K562 (cell line): Measurements from ENCODE around the gene SYNGR3. TPM values are rescaled to one million over a fixed set of nuclear protein-coding genes. Genes with fewer than 3 reads are reported as not detected.
A peak's percentile ranks its signal among the peaks of the same experiment; 100 is the strongest.

ENCODE experiments used
- ATF1 ChIP-seq, 2 experiments: fragments of 450-650 bp in 1 of 2; IDR thresholded peaks; 2 replicates each; pipeline ENCODE4 v1.6.1; 2016; ENCODE audit warnings: missing compliant biosample characterization in 1 of 2, missing genetic modification characterization in 1 of 2
- BACH1 ChIP-seq: fragments of 200-800 bp; sonication (Bioruptor generic); IDR thresholded peaks from 2 replicates; pipeline ENCODE4 v1.6.1; 2016; ENCODE audit warnings: missing genetic modification characterization, missing compliant biosample characterization
- CBX8 ChIP-seq: fragments of 200-600 bp; sonication (generic); IDR thresholded peaks from 2 replicates; pipeline ENCODE4 v1.6.1; 2012; ENCODE audit warnings: borderline replicate concordance, mixed run types, low read depth, mild to moderate bottlenecking, moderate library complexity, mixed read lengths, low read length, control low read depth, inconsistent platforms; ENCODE audit not compliant: poor library complexity, severe bottlenecking; ENCODE audit errors: extremely low read depth
- CEBPB ChIP-seq: fragments of 450-650 bp; IDR thresholded peaks from 2 replicates; pipeline ENCODE4 v1.6.1; 2016; ENCODE audit warnings: missing genetic modification characterization, missing compliant biosample characterization
- CREB3 ChIP-seq: fragments of 450-650 bp; conservative IDR thresholded peaks from 2 replicates; pipeline ENCODE4 v1.6.1; 2016; ENCODE audit warnings: missing genetic modification characterization, low read depth, mild to moderate bottlenecking, missing compliant biosample characterization, moderate library complexity
- GATAD2B ChIP-seq: fragments of 450-650 bp; IDR thresholded peaks from 2 replicates; pipeline ENCODE4 v1.6.1; 2017; ENCODE audit warnings: mild to moderate bottlenecking, borderline replicate concordance
- HMGXB4 ChIP-seq: sonication (generic); formaldehyde crosslinking; IDR thresholded peaks from 2 replicates; pipeline ENCODE4 v1.8.1; 2023; ENCODE audit warnings: mild to moderate bottlenecking, missing genetic modification reagents
- MAFK ChIP-seq: IDR thresholded peaks from 2 replicates; pipeline ENCODE4 v1.6.1; 2011; ENCODE audit warnings: low read length, improper control_type of control experiment
- MYC ChIP-seq, 2 experiments: fragments of 250-450 bp in 1 of 2; sonication (Bioruptor Pico) in 1 of 2; IDR thresholded peaks; 2 replicates each; pipeline versions ENCODE4 v1.5.1 to v1.6.1; 2012 to 2021; ENCODE audit warnings: low read depth in 2 of 2, borderline replicate concordance in 1 of 2, improper control_type of control experiment in 1 of 2, low read length in 1 of 2, mild to moderate bottlenecking in 1 of 2, moderate library complexity in 1 of 2
- PTBP1 ChIP-seq: fragments of 200-400 bp; formaldehyde crosslinking; IDR thresholded peaks from 2 replicates; pipeline ENCODE4 v1.6.1; 2017; ENCODE audit warnings: low read depth, low read length
- PURB ChIP-seq: sonication (generic); formaldehyde crosslinking; IDR thresholded peaks from 2 replicates; pipeline ENCODE4 v1.9.0; 2021; ENCODE audit warnings: low read depth, mild to moderate bottlenecking, missing genetic modification reagents
- RBM15 ChIP-seq: fragments of 200-400 bp; formaldehyde crosslinking; IDR thresholded peaks from 2 replicates; pipeline ENCODE4 v1.6.1; 2018; ENCODE audit warnings: mild to moderate bottlenecking, low read length, moderate library complexity; ENCODE audit not compliant: insufficient read depth
- SMARCE1 ChIP-seq: fragments of 450-650 bp; IDR thresholded peaks from 2 replicates; pipeline ENCODE4 v1.7.1; 2016; ENCODE audit warnings: mild to moderate bottlenecking
- SUPT5H ChIP-seq: fragments of 450-650 bp; IDR thresholded peaks from 2 replicates; pipeline ENCODE4 v1.6.1; 2016
- TRIM28 ChIP-seq: fragments of 450-650 bp; IDR thresholded peaks from 2 replicates; pipeline ENCODE4 v1.6.1; 2017
- VEZF1 ChIP-seq: fragments of 200-800 bp; sonication (Bioruptor generic); IDR thresholded peaks from 2 replicates; pipeline ENCODE4 v1.6.1; 2017; ENCODE audit warnings: missing genetic modification characterization, missing compliant biosample characterization
- ZC3H11A ChIP-seq: IDR thresholded peaks from 2 replicates; pipeline ENCODE4 v1.6.1; 2012; ENCODE audit warnings: low read depth, low read length, improper control_type of control experiment
- ZNF717 ChIP-seq: fragments of 250-450 bp; sonication (Bioruptor Pico); IDR thresholded peaks from 2 replicates; pipeline ENCODE4 v1.5.0; 2021
- polyA plus RNA-seq, 8 experiments: library from polyadenylated mRNA; depleted of rRNA in 4 of 8; stranded (reverse) in 5 of 8; unstranded in 3 of 8; fragments of >200 nt; fragmentation: Nextera tagmentation in 2 of 8; fragmentation: Illumina TruSeq in 1 of 8; extraction: Ambion mirVana in 2 of 8; extraction: Trizol in 1 of 8; gene quantifications; 2 replicates each; pipeline versions ENCODE4 v1.2.1 to v1.2.3, GENCODE V29; 2011 to 2014; ENCODE audit warnings: inconsistent platforms in 1 of 8, missing spikeins in 1 of 8
- total RNA-seq, 7 experiments: library from RNA; depleted of rRNA in 6 of 7; stranded (reverse); fragments of >200 nt in 6 of 7; fragmentation: Illumina TruSeq in 2 of 7; extraction: Trizol in 2 of 7; gene quantifications; 2 replicates each; pipeline versions ENCODE4 v1.2.1 to v1.2.3, GENCODE V29; 2011 to 2021; ENCODE audit warnings: low replicate concordance in 1 of 7

Gene SYNGR3
- total and polyA plus RNA-seq, 9 of the 15 experiments (the other 6 are each of a cell fraction or from before 2014, with no cell fraction given), result 3.7 to 69.2 (median 36.3) TPM

- TF ChIP-seq CBX8 (no peak), SMARCE1 (no peak), TRIM28 (no peak), PURB (CRISPR knock-in tag) (no peak), BACH1 (no peak), MYC (IDR thresholded peaks at IDR 0.05; ENCODE audit: low read depth, low read length) (no peak), MYC (CRISPR knock-in tag; IDR thresholded peaks at IDR 0.05; ENCODE audit: borderline replicate concordance, low read depth) (no peak), ZC3H11A (no peak), CEBPB (tag) (no peak), ATF1 (CRISPR knock-in tag; IDR thresholded peaks at IDR 0.05) (no peak), ATF1 (tag; IDR thresholded peaks at IDR 0.05) (peak; percentile 50; the same call in 1 of the 2 replicates), SUPT5H (no peak), MAFK (no peak), RBM15 (no peak), GATAD2B (no peak; the same call in 1 of the 2 replicates), HMGXB4 (0 out of 2 replicates have a peak, but pooled peaks have one; percentile 18), ZNF717 (CRISPR knock-in tag) (no peak), PTBP1 (no peak), CREB3 (tag) (0 out of 2 replicates have a peak, but pooled peaks have one; percentile 26), VEZF1 (no peak)
These were observed 1.8 kb downstream of the SYNGR3 start (continued) for GRCh38 chr16:1991588-1991947.
